ENCODE data around the gene PTGES3.
A peak's percentile ranks its signal among the peaks of the same experiment; 100 is the strongest.

The PTGES3 gene

DNA sequence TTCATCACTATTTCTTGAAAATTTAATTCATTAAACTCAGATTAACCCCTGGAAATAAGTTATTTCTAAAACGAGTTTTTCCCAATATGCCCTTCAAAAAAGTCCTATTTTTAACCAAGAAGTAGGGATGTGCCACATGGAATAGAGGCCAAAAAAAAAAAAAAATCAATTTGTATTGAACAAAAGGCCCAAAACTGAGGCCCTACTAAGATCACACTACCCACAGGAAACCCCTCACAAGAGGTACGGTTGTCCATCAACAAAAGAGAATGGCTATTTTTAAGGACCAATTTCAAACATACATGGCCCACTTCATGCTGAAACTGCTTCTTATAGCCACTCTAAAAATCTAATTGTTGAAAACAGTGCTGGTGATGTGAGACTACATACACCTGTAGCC, 50.5 kb downstream of the PTGES3 start:
- no peak for DNase-seq (ENCODE audit: low read depth)
- no peak overlapping the region for H3K4me3 ChIP-seq (ENCODE audit: low read length)

DNA sequence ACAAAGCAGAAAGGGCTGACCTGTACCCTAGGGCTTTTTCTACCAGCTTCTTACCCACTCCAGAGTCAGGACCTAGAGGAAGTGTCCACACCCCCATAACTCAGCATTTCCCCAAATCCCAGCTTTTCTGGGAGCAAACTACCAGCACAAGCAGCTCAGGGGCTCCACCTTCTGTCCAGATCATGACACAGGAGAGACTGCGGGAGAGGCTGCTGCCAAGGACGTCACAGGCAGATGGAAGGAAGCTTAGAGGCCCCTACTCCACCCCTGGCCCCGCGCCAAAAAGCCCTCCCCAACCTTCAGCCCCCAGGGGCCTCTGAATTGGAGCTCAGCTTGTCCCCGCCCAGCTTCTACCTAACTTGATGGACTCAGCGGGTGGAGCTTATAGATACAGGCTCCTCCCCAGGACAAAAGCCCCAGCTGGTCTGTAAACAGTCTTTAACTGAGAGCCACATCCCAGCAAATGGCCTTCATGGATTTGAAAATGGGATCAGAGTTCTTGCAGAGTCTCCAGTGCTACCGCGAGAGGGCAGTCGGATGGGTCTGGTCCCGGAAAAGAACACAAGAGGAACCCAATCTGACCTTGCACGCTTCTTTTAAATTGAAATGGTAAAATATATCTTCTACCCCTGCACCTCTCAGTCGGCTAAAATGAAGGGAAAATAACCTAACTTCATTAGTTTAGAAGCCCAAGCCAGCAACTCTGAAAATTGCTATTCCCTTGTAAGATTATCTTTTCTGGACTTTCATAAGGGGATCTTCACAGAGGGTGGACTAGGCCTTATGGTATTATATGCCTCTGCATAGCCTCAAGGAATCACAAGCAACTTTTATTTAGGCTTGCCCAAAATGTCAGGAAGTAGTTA, 51.2 kb downstream of the PTGES3 start:
- H3K4me3 ChIP-seq (ENCODE audit: low read length): peak overlapping the region; percentile 84
- TF ChIP-seq, protein P1, sequence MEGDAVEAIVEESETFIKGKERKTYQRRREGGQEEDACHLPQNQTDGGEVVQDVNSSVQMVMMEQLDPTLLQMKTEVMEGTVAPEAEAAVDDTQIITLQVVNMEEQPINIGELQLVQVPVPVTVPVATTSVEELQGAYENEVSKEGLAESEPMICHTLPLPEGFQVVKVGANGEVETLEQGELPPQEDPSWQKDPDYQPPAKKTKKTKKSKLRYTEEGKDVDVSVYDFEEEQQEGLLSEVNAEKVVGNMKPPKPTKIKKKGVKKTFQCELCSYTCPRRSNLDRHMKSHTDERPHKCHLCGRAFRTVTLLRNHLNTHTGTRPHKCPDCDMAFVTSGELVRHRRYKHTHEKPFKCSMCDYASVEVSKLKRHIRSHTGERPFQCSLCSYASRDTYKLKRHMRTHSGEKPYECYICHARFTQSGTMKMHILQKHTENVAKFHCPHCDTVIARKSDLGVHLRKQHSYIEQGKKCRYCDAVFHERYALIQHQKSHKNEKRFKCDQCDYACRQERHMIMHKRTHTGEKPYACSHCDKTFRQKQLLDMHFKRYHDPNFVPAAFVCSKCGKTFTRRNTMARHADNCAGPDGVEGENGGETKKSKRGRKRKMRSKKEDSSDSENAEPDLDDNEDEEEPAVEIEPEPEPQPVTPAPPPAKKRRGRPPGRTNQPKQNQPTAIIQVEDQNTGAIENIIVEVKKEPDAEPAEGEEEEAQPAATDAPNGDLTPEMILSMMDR (conservative IDR thresholded peaks at IDR 0.05; ENCODE audit: low read depth, low read length): peak; percentile 83
- DNase-seq (ENCODE audit: low read depth): peak; percentile 99

More for the DNA sequence above, 50.5 kb downstream of the PTGES3 start:
- TF ChIP-seq, protein P1 (conservative IDR thresholded peaks at IDR 0.05; ENCODE audit: low read depth, low read length): no peak

DNA sequence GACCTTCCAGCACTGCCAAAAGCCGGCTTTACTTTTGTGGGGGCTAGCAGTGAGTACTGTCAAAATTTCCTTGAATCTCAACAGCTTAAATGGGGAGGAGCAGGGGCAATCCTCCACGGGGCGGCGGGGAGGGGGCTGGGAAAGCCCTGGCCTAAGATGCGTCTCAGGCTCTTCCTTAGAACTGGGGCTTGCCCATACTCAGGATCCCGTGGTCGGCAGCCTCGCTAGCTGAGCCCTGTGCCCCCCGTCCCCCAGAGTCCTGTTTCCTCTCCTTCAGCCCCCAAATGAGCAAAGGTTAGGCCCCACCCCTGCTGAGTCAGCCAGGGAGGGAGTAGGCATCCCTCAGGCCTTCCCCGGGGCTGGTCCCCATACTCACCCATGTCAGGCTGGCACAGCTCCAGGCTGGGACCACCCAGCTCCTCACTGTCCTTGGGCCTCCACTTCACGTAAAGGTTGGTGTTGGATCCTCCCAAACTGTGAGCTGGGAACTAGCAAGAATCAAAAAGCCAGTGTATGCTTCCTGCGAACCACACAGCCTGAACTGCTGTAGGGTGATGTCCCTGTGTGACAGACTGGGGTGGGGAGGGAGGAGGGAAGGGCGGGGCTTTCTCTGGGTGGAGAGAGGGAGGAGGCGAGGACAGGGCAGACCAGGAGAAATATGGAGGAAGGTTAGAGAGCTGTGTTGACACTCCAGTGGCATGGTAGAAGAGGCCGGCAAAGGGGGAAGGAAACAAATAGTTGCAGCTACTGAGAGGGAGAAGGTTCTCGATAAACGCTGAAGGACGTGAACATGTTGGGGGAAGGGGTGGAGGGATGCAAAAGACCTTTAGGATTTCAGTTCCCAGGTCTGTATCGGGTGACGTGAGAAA, 52.0 kb downstream of the PTGES3 start:
- no peak for DNase-seq (ENCODE audit: low read depth)
- TF ChIP-seq, protein P1 (conservative IDR thresholded peaks at IDR 0.05; ENCODE audit: low read depth, low read length): no peak
- H3K4me3 ChIP-seq (ENCODE audit: low read length): peak overlapping the region; percentile 84

DNA sequence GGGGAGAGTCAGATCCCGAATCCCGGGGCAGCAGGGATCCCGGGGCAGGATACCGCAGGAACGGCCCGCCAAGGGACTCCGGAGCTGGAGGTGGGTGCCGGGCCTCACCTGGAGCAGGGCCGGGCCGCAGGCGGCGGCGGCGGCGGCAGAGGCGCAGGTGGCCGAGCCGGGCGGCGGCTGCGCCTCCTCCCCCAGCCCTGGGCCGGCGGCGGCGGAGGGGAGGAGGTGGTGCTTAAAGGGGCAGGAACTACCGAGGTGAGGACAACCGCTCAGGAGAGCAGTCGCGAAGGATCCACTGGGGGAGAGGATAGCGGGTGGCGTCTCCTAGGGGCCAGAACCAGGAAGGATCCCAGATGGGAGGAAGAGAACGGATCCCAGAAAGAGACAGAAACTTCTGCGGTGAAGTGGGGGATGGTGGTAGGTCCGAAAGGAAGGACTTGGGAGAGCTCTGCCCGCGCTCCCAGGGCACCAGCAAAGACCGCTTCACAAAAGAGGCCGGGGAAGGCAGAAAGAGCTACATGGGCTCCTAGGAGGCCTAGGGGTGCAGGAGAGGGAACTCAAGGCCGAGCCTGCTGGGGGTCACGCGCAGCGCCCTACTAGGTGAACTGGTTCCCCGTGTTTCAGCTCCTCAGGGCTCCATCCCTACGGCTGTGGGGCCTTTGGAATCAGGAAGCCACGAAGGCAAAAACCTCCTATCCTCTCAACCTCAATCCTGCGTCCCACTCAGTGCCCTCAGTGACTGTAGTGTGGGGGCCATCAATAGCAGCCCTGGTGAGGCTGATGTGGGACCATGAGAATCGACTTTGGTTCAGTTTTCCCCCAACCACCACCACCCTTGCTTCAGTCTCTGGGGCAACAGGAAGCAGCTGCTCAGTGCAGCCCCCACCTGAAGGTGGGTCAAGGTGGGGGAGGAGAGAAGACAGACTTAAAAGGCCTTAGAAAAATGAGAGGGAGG, 53.0 kb downstream of the PTGES3 start:
- H3K4me3 ChIP-seq (ENCODE audit: low read length): peak overlapping the region; percentile 84
- DNase-seq (ENCODE audit: low read depth): no peak
- TF ChIP-seq, protein P1 (conservative IDR thresholded peaks at IDR 0.05; ENCODE audit: low read depth, low read length): peak; percentile 52

DNA sequence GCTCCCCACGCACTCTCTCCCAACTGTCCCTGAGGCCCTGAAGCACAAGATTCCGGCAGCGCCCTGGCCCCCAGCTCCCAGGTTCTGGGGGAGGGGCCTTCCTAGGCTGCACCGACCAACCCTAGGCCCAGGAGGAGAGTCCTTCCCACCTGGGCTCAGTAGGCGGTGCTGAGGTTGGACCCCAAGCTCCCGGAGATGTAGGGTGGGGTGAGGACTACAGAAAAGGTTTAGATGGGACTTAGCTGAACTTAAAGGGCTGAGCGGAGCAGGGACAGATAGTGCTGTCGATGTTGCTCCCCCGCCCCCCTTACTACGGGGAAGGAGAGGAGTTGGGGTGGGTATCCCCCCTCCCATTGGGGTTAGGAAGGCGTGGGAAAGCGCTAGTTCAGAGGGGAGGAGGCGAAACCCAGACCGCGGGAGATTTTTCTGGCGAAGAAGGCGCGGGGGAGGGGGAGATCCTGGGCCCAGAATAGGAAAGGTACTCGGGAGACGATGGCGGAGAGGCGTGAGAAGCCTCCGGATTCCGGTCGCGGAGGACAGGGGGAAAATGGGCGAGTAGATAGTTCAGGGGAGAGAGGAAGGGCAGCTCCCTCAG, 53.7 kb downstream of the PTGES3 start:
- TF ChIP-seq, protein P1 (conservative IDR thresholded peaks at IDR 0.05; ENCODE audit: low read depth, low read length): no peak
- peak overlapping the region; percentile 84 for H3K4me3 ChIP-seq (ENCODE audit: low read length)
- DNase-seq (ENCODE audit: low read depth): no peak

All from retinal pigment epithelial cell (primary cell).